ENCODE data around the gene AGAP2. TPM values are rescaled to one million over a fixed set of nuclear protein-coding genes. Genes with fewer than 3 reads are reported as not detected.
A peak's percentile ranks its signal among the peaks of the same experiment; 100 is the strongest.

Gene AGAP2
- polyA plus RNA-seq, 1 donor, result 2.9 TPM

- DNase-seq, result no peak
- no CpG with 5 or more reads among the region's 1 CpG for WGBS (ENCODE audit: insufficient coverage, low lambda C conversion rate)
- H3K27ac ChIP-seq (ENCODE audit: low read length), result peak overlapping the region; percentile 82
- H3K9me3 ChIP-seq (ENCODE audit: control insufficient read depth, low read depth, low read length), result peaks cover 3% of the 10 kb centered on the region
- H3K36me3 ChIP-seq (ENCODE audit: control insufficient read depth, insufficient read depth, low read length), result peaks cover 33% of the 10 kb centered on the region
- H3K27me3 ChIP-seq (ENCODE audit: control insufficient read depth, insufficient read depth, low read length), result no peaks in the 10 kb centered on the region
- H3K4me1 ChIP-seq (ENCODE audit: control insufficient read depth, insufficient read depth, low read length), result peaks cover 35% of the 10 kb centered on the region
- no peak overlapping the region for H3K4me3 ChIP-seq (ENCODE audit: low read length)
These were observed 15.3 kb upstream of the AGAP2 start for GRCh38 chr12:57753756-57754337.

GRCh38 chr12:57752668-57753000, 14.1 kb upstream of the AGAP2 start:
- H3K9me3 ChIP-seq (ENCODE audit: control insufficient read depth, low read depth, low read length), result no peaks in the 10 kb centered on the region
- H3K27me3 ChIP-seq (ENCODE audit: control insufficient read depth, insufficient read depth, low read length), result no peaks in the 10 kb centered on the region
- H3K27ac ChIP-seq (ENCODE audit: low read length), result peak overlapping the region; percentile 72
- peak overlapping the region; percentile 26 for H3K4me3 ChIP-seq (ENCODE audit: low read length)
- H3K36me3 ChIP-seq (ENCODE audit: control insufficient read depth, insufficient read depth, low read length), result peaks cover 32% of the 10 kb centered on the region
- WGBS (ENCODE audit: insufficient coverage, low lambda C conversion rate), result no CpG with 5 or more reads among the region's 5 CpGs
- peaks cover 35% of the 10 kb centered on the region for H3K4me1 ChIP-seq (ENCODE audit: control insufficient read depth, insufficient read depth, low read length)
- no peak for DNase-seq

- H3K36me3 ChIP-seq (ENCODE audit: control insufficient read depth, insufficient read depth, low read length), result peaks cover 36% of the 10 kb centered on the region
- H3K4me3 ChIP-seq (ENCODE audit: low read length), result peak within 1 kb of the TSS; percentile 75
- H3K27me3 ChIP-seq (ENCODE audit: control insufficient read depth, insufficient read depth, low read length), result no peaks in the 10 kb centered on the region
- H3K4me1 ChIP-seq (ENCODE audit: control insufficient read depth, insufficient read depth, low read length), result peaks cover 35% of the 10 kb centered on the region
- no peaks in the 10 kb centered on the region for H3K9me3 ChIP-seq (ENCODE audit: control insufficient read depth, low read depth, low read length)
- no CpG with 5 or more reads among the region's 58 CpGs for WGBS (ENCODE audit: insufficient coverage, low lambda C conversion rate)
- peak within 1 kb of the TSS; percentile 95 for H3K27ac ChIP-seq (ENCODE audit: low read length)
- peak; percentile 100 for DNase-seq
These were observed 13.5 kb upstream of the AGAP2 start, which contains the start of gene CDK4 for GRCh38 chr12:57751788-57752667. CDK4 (minus strand) TSS chr12:57752310; CDS start chr12:57751717, 593 bp downstream.

GRCh38 chr12:57751432-57751787, 12.9 kb upstream of the AGAP2 start:
- Histone ChIP-seq H3K36me3 (ENCODE audit: control insufficient read depth, insufficient read depth, low read length) (peaks cover 41% of the 10 kb centered on the region), H3K9me3 (ENCODE audit: control insufficient read depth, low read depth, low read length) (no peaks in the 10 kb centered on the region), H3K4me3 (ENCODE audit: low read length) (peak overlapping the region; percentile 75), H3K27me3 (ENCODE audit: control insufficient read depth, insufficient read depth, low read length) (no peaks in the 10 kb centered on the region), H3K4me1 (ENCODE audit: control insufficient read depth, insufficient read depth, low read length) (peaks cover 35% of the 10 kb centered on the region), H3K27ac (ENCODE audit: low read length) (peak overlapping the region; percentile 95)
- DNase-seq, result no peak
- WGBS (ENCODE audit: insufficient coverage, low lambda C conversion rate), result no CpG with 5 or more reads among the region's 8 CpGs

- H3K4me1 ChIP-seq (ENCODE audit: control insufficient read depth, insufficient read depth, low read length), result peaks cover 34% of the 10 kb centered on the region
- H3K9me3 ChIP-seq (ENCODE audit: control insufficient read depth, low read depth, low read length), result no peaks in the 10 kb centered on the region
- peak overlapping the region; percentile 75 for H3K4me3 ChIP-seq (ENCODE audit: low read length)
- H3K27ac ChIP-seq (ENCODE audit: low read length), result peak overlapping the region; percentile 95
- 100% methylated on average over 2 of the region's 15 CpGs for WGBS (ENCODE audit: insufficient coverage, low lambda C conversion rate)
- H3K27me3 ChIP-seq (ENCODE audit: control insufficient read depth, insufficient read depth, low read length), result no peaks in the 10 kb centered on the region
- DNase-seq, result no peak
- peaks cover 44% of the 10 kb centered on the region for H3K36me3 ChIP-seq (ENCODE audit: control insufficient read depth, insufficient read depth, low read length)
These were observed 12.3 kb upstream of the AGAP2 start for GRCh38 chr12:57750561-57751431.

- DNase-seq, result no peak
- Histone ChIP-seq H3K36me3 (ENCODE audit: control insufficient read depth, insufficient read depth, low read length) (peaks cover 44% of the 10 kb centered on the region), H3K27me3 (ENCODE audit: control insufficient read depth, insufficient read depth, low read length) (no peaks in the 10 kb centered on the region), H3K9me3 (ENCODE audit: control insufficient read depth, low read depth, low read length) (no peaks in the 10 kb centered on the region), H3K4me1 (ENCODE audit: control insufficient read depth, insufficient read depth, low read length) (peaks cover 36% of the 10 kb centered on the region), H3K27ac (ENCODE audit: low read length) (no peak overlapping the region), H3K4me3 (ENCODE audit: low read length) (no peak overlapping the region)
- WGBS (ENCODE audit: insufficient coverage, low lambda C conversion rate), result no CpG with 5 or more reads among the region's 5 CpGs
These were observed 10.5 kb upstream of the AGAP2 start for GRCh38 chr12:57749061-57749460.

GRCh38 chr12:57746025-57746424, 7.5 kb upstream of the AGAP2 start:
- WGBS (ENCODE audit: insufficient coverage, low lambda C conversion rate), result 78% methylated on average over 2 of the region's 3 CpGs
- no peaks in the 10 kb centered on the region for H3K9me3 ChIP-seq (ENCODE audit: control insufficient read depth, low read depth, low read length)
- H3K4me1 ChIP-seq (ENCODE audit: control insufficient read depth, insufficient read depth, low read length), result peaks cover 19% of the 10 kb centered on the region
- H3K36me3 ChIP-seq (ENCODE audit: control insufficient read depth, insufficient read depth, low read length), result peaks cover 43% of the 10 kb centered on the region
- no peak overlapping the region for H3K27ac ChIP-seq (ENCODE audit: low read length)
- no peak for DNase-seq
- H3K4me3 ChIP-seq (ENCODE audit: low read length), result peak overlapping the region; percentile 92
- peaks cover 18% of the 10 kb centered on the region for H3K27me3 ChIP-seq (ENCODE audit: control insufficient read depth, insufficient read depth, low read length)

GRCh38 chr12:57745485-57745881, 6.9 kb upstream of the AGAP2 start:
- DNase-seq, result no peak
- Histone ChIP-seq H3K27ac (ENCODE audit: low read length) (peak overlapping the region; percentile 90), H3K36me3 (ENCODE audit: control insufficient read depth, insufficient read depth, low read length) (peaks cover 38% of the 10 kb centered on the region), H3K4me1 (ENCODE audit: control insufficient read depth, insufficient read depth, low read length) (peaks cover 14% of the 10 kb centered on the region), H3K27me3 (ENCODE audit: control insufficient read depth, insufficient read depth, low read length) (peaks cover 23% of the 10 kb centered on the region), H3K4me3 (ENCODE audit: low read length) (peak overlapping the region; percentile 92), H3K9me3 (ENCODE audit: control insufficient read depth, low read depth, low read length) (no peaks in the 10 kb centered on the region)
- 0% methylated on average over 2 of the region's 8 CpGs for WGBS (ENCODE audit: insufficient coverage, low lambda C conversion rate)

- Histone ChIP-seq H3K36me3 (ENCODE audit: control insufficient read depth, insufficient read depth, low read length) (peaks cover 33% of the 10 kb centered on the region), H3K4me1 (ENCODE audit: control insufficient read depth, insufficient read depth, low read length) (peaks cover 11% of the 10 kb centered on the region), H3K27me3 (ENCODE audit: control insufficient read depth, insufficient read depth, low read length) (peaks cover 29% of the 10 kb centered on the region), H3K4me3 (ENCODE audit: low read length) (peak within 1 kb of the TSS; percentile 92), H3K27ac (ENCODE audit: low read length) (peak within 1 kb of the TSS; percentile 90), H3K9me3 (ENCODE audit: control insufficient read depth, low read depth, low read length) (no peaks in the 10 kb centered on the region)
- peak; percentile 97 to 99 for DNase-seq
- WGBS (ENCODE audit: insufficient coverage, low lambda C conversion rate), result no CpG with 5 or more reads among the region's 29 CpGs
These were observed 6.4 kb upstream of the AGAP2 start, which contains the start of gene TSPAN31 for GRCh38 chr12:57744777-57745484. TSPAN31 (plus strand) TSS chr12:57745039; CDS start chr12:57745155, 116 bp downstream.

Data from large intestine (tissue), 3 donors.